Glutamatergic neuron (in vitro differentiated cells): ENCODE results near the gene QRICH1. TPM values are rescaled to one million over a fixed set of nuclear protein-coding genes. Genes with fewer than 3 reads are reported as not detected.

Experiments
- DNase-seq: peaks from one replicate; pipeline ENCODE4 v3.0.0; 2022
- H3K27ac Mint-ChIP-seq: one replicate; pipeline ENCODE4 v1.8.0; 2020; ENCODE audit warnings: mild to moderate bottlenecking, mixed read lengths, inconsistent platforms; ENCODE audit not compliant: unreplicated experiment
- H3K27me3 Mint-ChIP-seq: one replicate; pipeline ENCODE4 v1.8.0; 2020; ENCODE audit warnings: mild to moderate bottlenecking, moderate library complexity, mixed read lengths, inconsistent platforms; ENCODE audit not compliant: unreplicated experiment
- H3K36me3 Mint-ChIP-seq: one replicate; pipeline ENCODE4 v1.8.0; 2020; ENCODE audit warnings: mild to moderate bottlenecking, mixed read lengths, inconsistent platforms; ENCODE audit not compliant: unreplicated experiment
- H3K4me1 Mint-ChIP-seq: one replicate; pipeline ENCODE4 v1.8.0; 2020; ENCODE audit warnings: mild to moderate bottlenecking, low read depth, mixed read lengths, inconsistent platforms; ENCODE audit not compliant: unreplicated experiment
- H3K4me3 Mint-ChIP-seq: one replicate; pipeline ENCODE4 v1.8.0; 2020; ENCODE audit warnings: mild to moderate bottlenecking, mixed read lengths, inconsistent platforms; ENCODE audit not compliant: unreplicated experiment
- H3K9me3 Mint-ChIP-seq: one replicate; pipeline ENCODE4 v1.8.0; 2020; ENCODE audit warnings: mild to moderate bottlenecking, moderate library complexity, mixed read lengths, inconsistent platforms; ENCODE audit not compliant: unreplicated experiment
- total RNA-seq: library from RNA; stranded (reverse); fragmentation: NEBNext Ultra II Directional; extraction: Animal tissue kit (Norgen Biotek cat#: 25700); gene quantifications from one replicate; pipeline ENCODE4 v1.2.1, GENCODE V29; 2021; ENCODE audit not compliant: unreplicated experiment
- TF ChIP-seq, protein P1 (sequence below): fragments of 200-600 bp; sonication (generic); IDR thresholded peaks from one replicate; pipeline ENCODE4 v1.5.0; 2021; ENCODE audit not compliant: partially characterized antibody, unreplicated experiment

Gene QRICH1
- total RNA-seq, 1 donor from 2014 or later: 135 TPM

DNA sequence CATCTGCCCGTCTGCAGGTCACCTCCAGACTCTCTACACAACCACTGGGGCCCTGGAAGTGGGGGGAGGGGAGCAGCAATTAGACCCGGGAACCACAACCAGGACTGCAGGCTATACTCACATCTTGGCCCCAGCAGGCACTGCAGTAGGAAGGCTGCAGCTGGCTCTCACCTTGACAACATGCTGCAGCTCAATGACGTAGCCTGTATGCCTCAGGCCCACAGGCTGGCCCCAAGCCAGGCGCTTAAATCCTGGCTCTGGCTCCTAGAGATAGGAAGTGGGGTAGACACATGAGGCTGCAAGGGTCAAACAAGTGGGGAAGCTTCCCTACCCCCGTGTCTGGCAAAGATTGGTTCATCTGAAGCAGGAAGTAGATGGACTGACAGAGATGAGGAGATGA is 4.6 kb upstream of the QRICH1 start:
- H3K27me3 Mint-ChIP-seq: peaks cover 8% of the 10 kb centered on the region
- H3K27ac Mint-ChIP-seq: no peak overlapping the region
- H3K36me3 Mint-ChIP-seq: no peaks in the 10 kb centered on the region
- TF ChIP-seq, protein P1, sequence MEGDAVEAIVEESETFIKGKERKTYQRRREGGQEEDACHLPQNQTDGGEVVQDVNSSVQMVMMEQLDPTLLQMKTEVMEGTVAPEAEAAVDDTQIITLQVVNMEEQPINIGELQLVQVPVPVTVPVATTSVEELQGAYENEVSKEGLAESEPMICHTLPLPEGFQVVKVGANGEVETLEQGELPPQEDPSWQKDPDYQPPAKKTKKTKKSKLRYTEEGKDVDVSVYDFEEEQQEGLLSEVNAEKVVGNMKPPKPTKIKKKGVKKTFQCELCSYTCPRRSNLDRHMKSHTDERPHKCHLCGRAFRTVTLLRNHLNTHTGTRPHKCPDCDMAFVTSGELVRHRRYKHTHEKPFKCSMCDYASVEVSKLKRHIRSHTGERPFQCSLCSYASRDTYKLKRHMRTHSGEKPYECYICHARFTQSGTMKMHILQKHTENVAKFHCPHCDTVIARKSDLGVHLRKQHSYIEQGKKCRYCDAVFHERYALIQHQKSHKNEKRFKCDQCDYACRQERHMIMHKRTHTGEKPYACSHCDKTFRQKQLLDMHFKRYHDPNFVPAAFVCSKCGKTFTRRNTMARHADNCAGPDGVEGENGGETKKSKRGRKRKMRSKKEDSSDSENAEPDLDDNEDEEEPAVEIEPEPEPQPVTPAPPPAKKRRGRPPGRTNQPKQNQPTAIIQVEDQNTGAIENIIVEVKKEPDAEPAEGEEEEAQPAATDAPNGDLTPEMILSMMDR: no peak
- H3K9me3 Mint-ChIP-seq: no peaks in the 10 kb centered on the region
- DNase-seq: no peak
- H3K4me1 Mint-ChIP-seq: peaks cover 3% of the 10 kb centered on the region
- no peak overlapping the region for H3K4me3 Mint-ChIP-seq

- no peaks in the 10 kb centered on the region for H3K36me3 Mint-ChIP-seq
- H3K4me3 Mint-ChIP-seq: peak overlapping the region; percentile 96
- DNase-seq: peak; percentile 87
- no peaks in the 10 kb centered on the region for H3K9me3 Mint-ChIP-seq
- peaks cover 3% of the 10 kb centered on the region for H3K27me3 Mint-ChIP-seq
- H3K27ac Mint-ChIP-seq: peak overlapping the region; percentile 93
- TF ChIP-seq, protein P1: no peak
- peaks cover 3% of the 10 kb centered on the region for H3K4me1 Mint-ChIP-seq
Measured at GRCh38 chr3:49092938-49093852, 676 bp downstream of the QRICH1 start.

GRCh38 chr3:49081429-49081828 is 12.4 kb downstream of the QRICH1 start:
- H3K36me3 Mint-ChIP-seq: no peaks in the 10 kb centered on the region
- no peaks in the 10 kb centered on the region for H3K27me3 Mint-ChIP-seq
- DNase-seq: no peak
- no peak overlapping the region for H3K4me3 Mint-ChIP-seq
- peaks cover 1% of the 10 kb centered on the region for H3K9me3 Mint-ChIP-seq
- peaks cover 2% of the 10 kb centered on the region for H3K4me1 Mint-ChIP-seq
- H3K27ac Mint-ChIP-seq: no peak overlapping the region
- TF ChIP-seq, protein P1: no peak

GRCh38 chr3:49079270-49079669 is 14.6 kb downstream of the QRICH1 start:
- Mint-ChIP-seq H3K9me3 (peaks cover 1% of the 10 kb centered on the region), H3K27me3 (no peaks in the 10 kb centered on the region), H3K27ac (no peak overlapping the region), H3K36me3 (no peaks in the 10 kb centered on the region), H3K4me3 (no peak overlapping the region), H3K4me1 (peaks cover 2% of the 10 kb centered on the region)
- TF ChIP-seq, protein P1: no peak
- DNase-seq: no peak

GRCh38 chr3:49076646-49077045 is 17.2 kb downstream of the QRICH1 start:
- H3K27ac Mint-ChIP-seq: no peak overlapping the region
- no peak overlapping the region for H3K4me3 Mint-ChIP-seq
- H3K27me3 Mint-ChIP-seq: no peaks in the 10 kb centered on the region
- TF ChIP-seq, protein P1: no peak
- no peaks in the 10 kb centered on the region for H3K36me3 Mint-ChIP-seq
- peaks cover 2% of the 10 kb centered on the region for H3K4me1 Mint-ChIP-seq
- DNase-seq: no peak
- no peaks in the 10 kb centered on the region for H3K9me3 Mint-ChIP-seq
